GM19035 (cell line): Measurements from ENCODE around the gene PLXNA4.

Experiments used
- ATAC-seq: cut with Tn5 transposase; IDR thresholded peaks from one replicate; pipeline ENCODE4 v1.9.1; 2021; ENCODE audit not compliant: unreplicated experiment

Gene PLXNA4

GRCh38 chr7:132592936-132593335, 16.7 kb upstream of the PLXNA4 start:
- no peak for ATAC-seq

- ATAC-seq, result no peak
Measured at GRCh38 chr7:132592231-132592920, 16.1 kb upstream of the PLXNA4 start.

- ATAC-seq, result no peak
Measured at GRCh38 chr7:132590162-132590561, 13.9 kb upstream of the PLXNA4 start.

- ATAC-seq, result no peak
Measured at GRCh38 chr7:132588596-132588995, 12.3 kb upstream of the PLXNA4 start.

- no peak for ATAC-seq
Measured at GRCh38 chr7:132584796-132585494, 8.7 kb upstream of the PLXNA4 start.

GRCh38 chr7:132581431-132581830, 5.2 kb upstream of the PLXNA4 start:
- ATAC-seq, result no peak

GRCh38 chr7:132580717-132581285, 4.5 kb upstream of the PLXNA4 start:
- peak; percentile 70 for ATAC-seq

GRCh38 chr7:132580277-132580676, 4.0 kb upstream of the PLXNA4 start:
- no peak for ATAC-seq

GRCh38 chr7:132579260-132579899, 3.1 kb upstream of the PLXNA4 start:
- ATAC-seq, result no peak

GRCh38 chr7:132578826-132579225, 2.6 kb upstream of the PLXNA4 start:
- no peak for ATAC-seq

- ATAC-seq, result no peak
Measured at GRCh38 chr7:132578050-132578370, 1.7 kb upstream of the PLXNA4 start.

GRCh38 chr7:132577206-132578049, 1.2 kb upstream of the PLXNA4 start:
- ATAC-seq, result no peak

GRCh38 chr7:132576721-132577085, 433 bp upstream of the PLXNA4 start:
- ATAC-seq, result no peak

- ATAC-seq, result no peak
Measured at GRCh38 chr7:132575419-132575981, 770 bp downstream of the PLXNA4 start.

- ATAC-seq, result no peak
Measured at GRCh38 chr7:132574223-132574622, 2.0 kb downstream of the PLXNA4 start.

- no peak for ATAC-seq
Measured at GRCh38 chr7:132573251-132573955, 2.9 kb downstream of the PLXNA4 start.

- no peak for ATAC-seq
Measured at GRCh38 chr7:132572526-132572925, 3.7 kb downstream of the PLXNA4 start.

- ATAC-seq, result no peak
Measured at GRCh38 chr7:132571970-132572369, 4.3 kb downstream of the PLXNA4 start.

GRCh38 chr7:132569884-132570614, 6.2 kb downstream of the PLXNA4 start:
- ATAC-seq, result no peak

GRCh38 chr7:132568962-132569361, 7.3 kb downstream of the PLXNA4 start:
- ATAC-seq, result no peak
